ENCODE data around the gene MCCC1.

MCCC1 gene

DNA sequence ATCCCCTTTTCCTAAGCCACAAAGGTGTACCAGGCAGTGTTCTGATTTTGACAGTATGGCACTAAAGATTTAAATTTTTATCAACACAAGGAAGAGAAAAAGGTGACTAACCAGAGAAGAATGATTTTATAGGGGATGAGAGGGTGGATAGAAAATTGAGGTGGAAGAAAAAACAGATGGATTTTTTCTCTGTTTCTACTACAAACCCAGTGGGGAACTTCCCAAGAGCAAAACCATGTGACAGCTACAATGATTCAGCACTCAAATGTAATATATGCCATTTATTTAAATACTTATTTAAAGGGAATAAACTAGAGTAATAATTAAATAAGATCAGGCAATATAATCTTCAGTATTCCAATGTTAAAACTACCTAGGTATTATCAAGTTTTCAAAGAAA lies 130.0 kb downstream of the MCCC1 start:
- H3K9me3 ChIP-seq (ENCODE audit: control insufficient read depth, insufficient read depth, low read depth, low read length) = no peaks in the 10 kb centered on the region
- peaks cover 19% of the 10 kb centered on the region for H3K4me1 ChIP-seq (ENCODE audit: control insufficient read depth, insufficient read depth, low read length)
- no peak overlapping the region for H3K27ac ChIP-seq (ENCODE audit: low read depth, low read length)
- no peak overlapping the region for H3K4me3 ChIP-seq (ENCODE audit: low read depth, low read length)
- H3K27me3 ChIP-seq (ENCODE audit: control insufficient read depth, insufficient read depth, low read length) = no peaks in the 10 kb centered on the region
- H3K36me3 ChIP-seq (ENCODE audit: control insufficient read depth, insufficient read depth, low read length) = no peaks in the 10 kb centered on the region
- no peak overlapping the region for H3K9ac ChIP-seq (ENCODE audit: low read length)

DNA sequence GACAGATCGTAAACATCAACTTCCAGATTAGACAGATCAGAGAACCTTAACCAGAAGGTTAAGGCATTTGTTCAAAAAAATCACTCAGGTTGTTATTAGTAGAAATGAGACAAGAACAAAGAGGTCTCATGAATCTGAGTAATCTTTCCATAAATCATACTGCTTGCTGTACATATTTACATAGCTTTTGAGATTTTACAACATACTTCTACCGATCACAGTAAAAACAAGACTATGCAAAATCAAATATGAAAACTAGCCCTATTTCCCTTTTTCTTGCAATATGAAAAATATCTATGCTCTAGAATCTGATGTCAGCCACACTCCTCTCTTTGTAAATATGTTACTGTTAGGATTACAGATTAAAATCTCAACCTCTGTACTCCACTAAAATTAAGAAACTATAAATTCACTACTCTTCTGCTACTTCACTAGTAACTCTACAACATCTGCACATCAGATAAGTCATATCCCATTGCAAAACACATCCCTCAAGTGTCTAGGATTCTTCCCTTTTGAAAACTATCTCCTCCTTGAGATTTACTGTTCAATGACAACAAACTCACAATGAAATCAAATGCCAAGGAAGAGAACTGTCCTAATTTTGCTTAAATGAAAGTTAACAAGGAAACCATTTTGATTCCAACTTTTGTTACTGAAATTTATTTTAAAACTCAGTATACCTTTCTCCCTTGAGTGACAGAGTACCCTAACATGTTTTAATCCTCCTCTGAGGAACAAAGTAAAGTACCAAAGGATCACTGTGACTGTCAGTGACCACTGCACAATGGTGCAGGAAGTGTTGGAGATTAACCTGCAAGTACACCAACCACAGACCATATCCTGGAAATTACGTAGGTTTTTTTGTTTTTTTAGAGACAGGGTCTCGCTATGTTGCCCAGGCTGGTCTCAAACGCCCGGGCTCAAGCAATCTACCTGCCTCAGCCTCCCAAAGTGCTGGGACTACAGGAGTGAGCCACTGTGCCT lies 131.8 kb downstream of the MCCC1 start:
- Histone ChIP-seq H3K4me3 (ENCODE audit: low read depth, low read length) (no peak overlapping the region), H3K9me3 (ENCODE audit: control insufficient read depth, insufficient read depth, low read depth, low read length) (no peaks in the 10 kb centered on the region), H3K9ac (ENCODE audit: low read length) (no peak overlapping the region), H3K4me1 (ENCODE audit: control insufficient read depth, insufficient read depth, low read length) (peaks cover 19% of the 10 kb centered on the region), H3K27ac (ENCODE audit: low read depth, low read length) (no peak overlapping the region), H3K27me3 (ENCODE audit: control insufficient read depth, insufficient read depth, low read length) (no peaks in the 10 kb centered on the region), H3K36me3 (ENCODE audit: control insufficient read depth, insufficient read depth, low read length) (peaks cover 12% of the 10 kb centered on the region)

DNA sequence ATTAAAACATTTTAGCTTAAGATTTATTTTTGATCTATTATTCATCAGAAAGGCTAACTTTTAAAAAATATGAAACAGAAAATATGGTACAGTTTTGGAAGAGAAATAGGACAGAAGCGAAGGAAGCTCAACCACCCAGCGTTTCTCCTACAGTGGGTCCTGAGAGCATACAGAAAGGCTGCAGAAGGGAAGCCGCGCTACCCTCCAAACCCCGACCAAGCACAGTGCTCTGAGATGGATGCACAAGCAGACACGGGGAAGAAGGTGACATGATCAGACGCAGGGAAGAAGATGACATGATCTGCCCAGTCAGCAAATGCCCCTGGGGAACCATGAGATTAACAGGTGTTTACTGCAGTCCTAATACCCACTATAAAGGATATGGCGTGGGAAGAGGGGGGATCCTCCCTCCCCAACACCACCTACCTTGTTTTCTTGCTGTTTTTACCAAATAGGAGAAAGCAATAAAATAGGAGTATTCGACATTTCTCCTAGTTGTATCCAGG lies 133.4 kb downstream of the MCCC1 start:
- H3K27me3 ChIP-seq (ENCODE audit: control insufficient read depth, insufficient read depth, low read length) = no peaks in the 10 kb centered on the region
- H3K9me3 ChIP-seq (ENCODE audit: control insufficient read depth, insufficient read depth, low read depth, low read length) = no peaks in the 10 kb centered on the region
- H3K9ac ChIP-seq (ENCODE audit: low read length) = no peak overlapping the region
- H3K4me3 ChIP-seq (ENCODE audit: low read depth, low read length) = no peak overlapping the region
- no peak overlapping the region for H3K27ac ChIP-seq (ENCODE audit: low read depth, low read length)
- peaks cover 17% of the 10 kb centered on the region for H3K36me3 ChIP-seq (ENCODE audit: control insufficient read depth, insufficient read depth, low read length)
- H3K4me1 ChIP-seq (ENCODE audit: control insufficient read depth, insufficient read depth, low read length) = peaks cover 12% of the 10 kb centered on the region
